ENCODE data around the gene SRGAP2C.
"Not testable (repeated sequence)": the region's sequence is repeated elsewhere in the genome, so short reads cannot be mapped to it uniquely, and the experiment has no call there.

- not testable (repeated sequence) for TF ChIP-seq POLR2AphosphoS5 (IDR thresholded peaks at IDR 0.05; ENCODE audit: borderline replicate concordance, low read depth, low read length); EZH2 (IDR thresholded peaks at IDR 0.05); FOXP2 (optimal IDR thresholded peaks at IDR 0.05; ENCODE audit: control extremely low read depth, extremely low read length, insufficient read depth)
Measured at GRCh38 chr1:121148489-121149190, 36.1 kb upstream of the SRGAP2C start.
